ENCODE data around the gene BMP3. TPM values are rescaled to one million over a fixed set of nuclear protein-coding genes. Genes with fewer than 3 reads are reported as not detected.

BMP3 gene
- 0.08 TPM in 1 of 2 replicates, not detected in the other for total RNA-seq

GRCh38 chr4:81030061-81030980, at the start of gene BMP3:
Gene BMP3 (plus strand): TSS chr4:81030708. CDS start chr4:81031285, 577 bp downstream.

Other genes with a start within 250 kb of the BMP3 start
- gene PRKG2, start 184.5 kb downstream of the BMP3 start, total RNA-seq, result 1.9 and 22.0 TPM in 2 replicates